Kidney (tissue), 14 donors: ENCODE data around the gene PCYT1A. TPM values are rescaled to one million over a fixed set of nuclear protein-coding genes. Genes with fewer than 3 reads are reported as not detected.
A peak's percentile ranks its signal among the peaks of the same experiment; 100 is the strongest.
"Not testable (repeated sequence)": the region's sequence is repeated elsewhere in the genome, so short reads cannot be mapped to it uniquely, and the experiment has no call there.

Experiments used
- DNase-seq, 5 donors: peaks; one replicate each; pipeline ENCODE4 v3.0.0-alpha.2; 2013 to 2020
- FAIRE-seq: peaks from 2 replicates; lab custom pipeline; 2012; peaks lifted over from hg19 to GRCh38; lab: Jason Lieb, UNC
- H3K27ac ChIP-seq, 2 donors: one replicate each; pipeline ENCODE4 v1.7.0; 2013; ENCODE audit warnings: low read depth in 2 of 2, low read length in 2 of 2, inconsistent platforms in 1 of 2
- H3K27me3 ChIP-seq: one replicate; pipeline ENCODE4 v1.7.1; 2013; ENCODE audit warnings: low read length, inconsistent platforms; ENCODE audit not compliant: control insufficient read depth, insufficient read depth
- H3K36me3 ChIP-seq, 3 donors: one replicate each; pipeline versions ENCODE4 v1.7.0 to v1.7.1; 2013; ENCODE audit warnings: low read length in 3 of 3, control low read depth in 1 of 3, inconsistent platforms in 1 of 3; ENCODE audit not compliant: insufficient read depth in 3 of 3, control insufficient read depth in 2 of 3
- H3K4me1 ChIP-seq, 3 donors: one replicate each; pipeline versions ENCODE4 v1.7.0 to v1.7.1; 2013; ENCODE audit warnings: low read length in 3 of 3, inconsistent platforms in 1 of 3, low read depth in 1 of 3; ENCODE audit not compliant: control insufficient read depth in 2 of 3, insufficient read depth in 2 of 3
- H3K4me3 ChIP-seq, 3 donors: one replicate each; pipeline versions ENCODE4 v1.7.0 to v1.8.1; 2013; ENCODE audit warnings: low read length in 3 of 3, control low read depth in 1 of 3, inconsistent platforms in 1 of 3
- H3K9ac ChIP-seq, 3 donors: one replicate each; pipeline versions ENCODE4 v1.7.0 to v1.7.1; 2013; ENCODE audit warnings: low read length in 3 of 3, control low read depth in 1 of 3, inconsistent platforms in 1 of 3
- H3K9me3 ChIP-seq, 3 donors: one replicate each; pipeline versions ENCODE4 v1.7.0 to v1.7.1; 2013; ENCODE audit warnings: low read length in 3 of 3, control low read depth in 1 of 3, inconsistent platforms in 1 of 3; ENCODE audit not compliant: control insufficient read depth in 2 of 3, insufficient read depth in 1 of 3
- CTCF ChIP-seq: IDR thresholded peaks from 3 replicates; pipeline ENCODE4 v1.5.1; 2012; ENCODE audit warnings: mild to moderate bottlenecking, moderate library complexity, borderline replicate concordance; ENCODE audit not compliant: insufficient read depth; ENCODE audit errors: extremely low read depth
- intact Hi-C: fragments of 100-400 bp; cut with DNase I; formaldehyde crosslinking; loops from one replicate; pipeline ENCODE4 v1.11.1; 2022
- polyA plus RNA-seq: library from polyadenylated mRNA; stranded (reverse); fragments of 350-450 nt; fragmentation: Illumina TruSeq; extraction: RNeasy Lipid Tissue Mini Kit (QIAGEN cat#74804); gene quantifications from one replicate; pipeline ENCODE4 v1.2.3, GENCODE V29; 2014; ENCODE audit warnings: low read depth, low replicate concordance; ENCODE audit not compliant: insufficient read depth
- total RNA-seq: library from RNA; stranded (reverse); fragmentation: NEBNext Ultra II Directional; extraction: Animal tissue kit (Norgen Biotek cat#: 25700); gene quantifications from one replicate; pipeline ENCODE4 v1.2.1, GENCODE V29; 2021
- donor health status: control.
- donor health status: control.
- donor health status: control.
- donor health status: control.
- donor health status: control.
- donor health status: DM: yes; HTN: yes; CAD: no.
- donor health status: Normal renal cell carcinoma (clear cell type).

The PCYT1A gene
- total and polyA plus RNA-seq, 2 donors from 2014 or later = 19.6 to 57.6 TPM

- intact Hi-C loops = no loop called here
- no peak for FAIRE-seq
- no peak overlapping the region for H3K9ac ChIP-seq
Observed at GRCh38 chr3:196214783-196215441, 72.6 kb downstream of the PCYT1A start.

GRCh38 chr3:196210673-196211556, 76.6 kb downstream of the PCYT1A start, which contains the start of gene ZDHHC19:
TSS of gene ZDHHC19 (minus strand) at chr3:196211400. CDS start at chr3:196211315, 85 bp downstream.
- no peaks in the 10 kb centered on the region for H3K9me3 ChIP-seq
- no peak for TF ChIP-seq CTCF
- no peak within 1 kb of the TSS for H3K27ac ChIP-seq
- intact Hi-C loops = no loop called here
- FAIRE-seq (no peak), DNase-seq (peak in 1 of 5 donors; percentile 57)
- H3K36me3 ChIP-seq = no peaks in the 10 kb centered on the region
- H3K27me3 ChIP-seq = no peaks in the 10 kb centered on the region
- H3K4me3 ChIP-seq = no peak within 1 kb of the TSS
- no peak within 1 kb of the TSS for H3K9ac ChIP-seq
- peaks cover 0 to 3% (median 0%) of the 10 kb centered on the region in 3 donors for H3K4me1 ChIP-seq

More at GRCh38 chr3:196214783-196215441, 72.6 kb downstream of the PCYT1A start:
- H3K36me3 ChIP-seq = no peaks in the 10 kb centered on the region
- peaks cover 0 to 3% (median 2%) of the 10 kb centered on the region in 3 donors for H3K4me1 ChIP-seq
- no peaks in the 10 kb centered on the region for H3K9me3 ChIP-seq
- no peaks in the 10 kb centered on the region for H3K27me3 ChIP-seq
- DNase-seq = peak in 2 of 5 donors; percentile 20 to 50
- no peak overlapping the region for H3K27ac ChIP-seq
- H3K4me3 ChIP-seq = no peak overlapping the region
- TF ChIP-seq CTCF = no peak

DNA sequence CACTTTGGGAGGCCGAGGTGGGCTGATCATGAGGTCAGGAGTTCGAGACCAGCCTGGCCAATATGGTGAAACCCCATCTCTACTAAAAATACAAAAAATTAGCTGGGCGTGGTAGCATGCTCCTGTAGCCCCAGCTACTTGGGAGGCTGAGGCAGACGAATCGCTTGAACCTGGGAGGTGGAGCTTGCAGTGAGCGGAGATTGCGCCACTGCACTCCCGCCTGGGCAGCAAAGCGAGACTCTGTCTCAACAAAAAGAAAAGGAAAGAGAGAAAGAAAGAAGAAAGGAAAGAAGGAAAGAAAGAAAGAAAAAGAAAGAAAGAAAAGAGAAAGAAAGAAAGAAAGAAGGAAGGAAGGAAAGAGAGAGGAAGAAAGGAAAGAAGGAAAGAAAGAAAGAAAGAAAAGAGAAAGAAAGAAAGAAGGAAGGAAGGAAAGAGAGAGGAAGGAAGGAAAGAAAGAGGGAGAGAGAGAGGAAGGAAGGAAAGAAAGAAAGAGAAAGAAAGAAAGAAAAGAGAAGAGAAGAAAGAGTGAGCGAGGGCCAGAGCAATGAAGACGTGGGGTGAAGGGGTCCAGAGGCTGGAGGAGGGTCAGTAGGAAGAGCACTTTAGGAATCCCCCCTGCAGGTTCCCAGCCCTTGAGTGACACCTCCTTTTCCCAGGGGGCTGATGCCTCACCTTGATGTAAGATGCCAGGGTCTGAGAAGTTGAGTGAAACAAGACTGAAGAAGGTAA, 77.4 kb downstream of the PCYT1A start:
- FAIRE-seq, H3K27me3 ChIP-seq, H3K4me1 ChIP-seq, DNase-seq, H3K9me3 ChIP-seq, H3K9ac ChIP-seq, intact Hi-C loops, H3K36me3 ChIP-seq, H3K27ac ChIP-seq, H3K4me3 ChIP-seq: not testable (repeated sequence)
